NOMO-1 treated with DMSO at 0.1 percent for 48 hours (cell line): ENCODE results near the gene THBS1.

ENCODE experiments used
- DNase-seq: peaks from one replicate; lab custom pipeline; 2025; ENCODE audit not compliant: unreplicated experiment; lab: John Stamatoyannopoulos, UW

THBS1 gene

DNA sequence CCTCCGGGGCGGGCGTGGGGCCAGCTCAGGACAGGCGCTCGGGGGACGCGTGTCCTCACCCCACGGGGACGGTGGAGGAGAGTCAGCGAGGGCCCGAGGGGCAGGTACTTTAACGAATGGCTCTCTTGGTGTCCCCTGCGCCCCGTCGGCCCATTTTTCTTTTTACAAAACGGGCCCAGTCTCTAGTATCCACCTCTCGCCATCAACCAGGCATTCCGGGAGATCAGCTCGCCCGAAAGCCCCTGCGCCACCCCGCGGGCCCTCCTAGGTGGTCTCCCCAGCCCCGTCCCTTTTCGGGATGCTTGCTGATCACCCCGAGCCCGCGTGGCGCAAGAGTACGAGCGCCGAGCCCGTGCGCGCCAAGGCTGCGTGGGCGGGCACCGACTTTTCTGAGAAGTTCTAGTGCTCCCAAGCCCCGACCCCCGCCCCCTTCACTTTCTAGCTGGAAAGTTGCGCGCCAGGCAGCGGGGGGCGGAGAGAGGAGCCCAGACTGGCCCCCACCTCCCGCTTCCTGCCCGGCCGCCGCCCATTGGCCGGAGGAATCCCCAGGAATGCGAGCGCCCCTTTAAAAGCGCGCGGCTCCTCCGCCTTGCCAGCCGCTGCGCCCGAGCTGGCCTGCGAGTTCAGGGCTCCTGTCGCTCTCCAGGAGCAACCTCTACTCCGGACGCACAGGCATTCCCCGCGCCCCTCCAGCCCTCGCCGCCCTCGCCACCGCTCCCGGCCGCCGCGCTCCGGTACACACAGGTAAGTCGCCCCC is at the start of gene THBS1:
TSS of gene THBS1 (plus strand) at position 595 of the 757 bp plus-strand sequence. CDS start 779 bp downstream, outside the sequence.
- DNase-seq = peak; percentile 33

DNA sequence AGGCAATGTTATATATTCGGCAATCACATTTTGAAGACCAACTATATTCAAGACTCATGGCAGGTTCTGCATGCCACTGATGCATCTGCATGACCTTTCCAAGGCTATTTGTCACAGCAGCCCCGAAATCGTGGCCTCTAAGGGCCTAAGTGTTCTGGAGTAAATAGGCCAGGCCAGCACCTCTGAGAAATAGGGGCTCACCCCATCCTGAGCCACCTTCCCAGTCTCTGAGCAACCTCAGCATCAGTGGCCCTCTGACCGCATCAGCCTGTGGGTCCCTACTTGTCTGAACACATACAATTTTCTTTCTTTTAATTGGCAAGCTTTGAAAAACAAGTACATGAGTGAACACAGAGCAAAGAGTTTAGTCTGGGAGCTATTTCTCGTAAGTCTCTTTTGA is 45.9 kb upstream of the THBS1 start:
- DNase-seq = no peak

DNA sequence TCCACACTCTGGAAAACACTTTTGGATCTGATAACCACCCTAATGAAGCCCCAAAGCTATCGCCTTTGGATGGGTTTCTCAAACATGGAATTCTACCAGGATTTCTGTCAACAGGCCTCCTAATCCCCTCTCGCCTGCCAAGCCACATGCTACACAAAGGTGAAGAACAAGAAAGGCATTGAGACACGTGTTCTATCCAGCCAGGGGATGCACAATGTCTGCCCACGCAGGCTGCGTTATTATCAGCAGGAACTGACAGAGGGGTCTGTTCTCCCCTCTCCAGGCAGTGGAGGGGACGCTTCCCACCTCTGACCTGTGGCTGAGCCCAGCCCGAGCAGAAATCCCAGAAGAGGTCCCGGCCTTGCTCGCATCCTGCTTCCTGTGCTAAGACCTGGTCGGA is 45.4 kb upstream of the THBS1 start:
- DNase-seq = no peak

DNA sequence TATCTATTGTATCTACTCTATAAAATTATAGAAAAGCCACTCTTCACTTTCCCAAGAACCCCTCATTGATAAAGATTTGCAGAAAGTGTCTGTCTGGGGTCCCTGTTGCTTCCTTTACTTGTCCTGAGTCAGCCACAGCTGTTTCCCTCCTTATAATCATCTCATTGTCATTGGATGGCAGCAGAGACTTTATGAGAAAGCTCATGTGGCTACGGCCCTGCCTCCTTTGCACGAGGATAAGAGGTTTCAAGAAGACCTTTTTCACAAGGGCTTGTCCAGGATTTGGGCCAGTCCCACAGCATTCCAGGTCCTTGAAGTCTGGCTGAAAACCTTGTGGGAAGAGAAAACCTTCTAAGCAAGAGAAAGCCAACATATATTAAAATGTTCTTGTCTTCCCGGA is 41.9 kb upstream of the THBS1 start:
- DNase-seq = no peak

DNA sequence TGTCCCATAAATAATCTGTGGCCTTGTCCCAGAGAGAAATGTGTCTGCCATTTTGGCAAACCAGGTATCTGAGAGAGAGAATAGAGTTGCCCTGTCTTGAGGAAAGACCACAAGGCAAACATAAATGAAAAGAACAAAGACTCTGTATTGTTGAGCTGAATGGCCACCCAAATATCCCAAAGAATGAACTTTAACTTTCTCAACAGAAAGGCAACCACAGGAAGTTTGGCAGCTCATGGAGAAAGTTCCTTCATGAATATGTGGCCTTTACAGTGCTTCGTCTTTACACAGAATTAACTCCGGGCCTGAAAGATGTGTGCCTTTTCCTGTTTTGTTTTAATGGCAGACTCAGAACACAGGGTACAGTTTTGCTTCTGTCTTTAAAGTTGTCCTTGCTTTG is 41.4 kb upstream of the THBS1 start:
- DNase-seq = no peak

- DNase-seq = no peak
Measured at GRCh38 chr15:39539973-39540558, 40.8 kb upstream of the THBS1 start.

GRCh38 chr15:39542385-39543065 is 38.4 kb upstream of the THBS1 start:
- DNase-seq = no peak

- no peak for DNase-seq
Measured at GRCh38 chr15:39543651-39544050, 37.2 kb upstream of the THBS1 start.

GRCh38 chr15:39546842-39547241 is 34.0 kb upstream of the THBS1 start:
- no peak for DNase-seq

- DNase-seq = no peak
Measured at GRCh38 chr15:39548561-39548960, 32.3 kb upstream of the THBS1 start.

GRCh38 chr15:39549912-39550311 is 31.0 kb upstream of the THBS1 start:
- no peak for DNase-seq

- DNase-seq = no peak
Measured at GRCh38 chr15:39551476-39551875, 29.4 kb upstream of the THBS1 start.

DNA sequence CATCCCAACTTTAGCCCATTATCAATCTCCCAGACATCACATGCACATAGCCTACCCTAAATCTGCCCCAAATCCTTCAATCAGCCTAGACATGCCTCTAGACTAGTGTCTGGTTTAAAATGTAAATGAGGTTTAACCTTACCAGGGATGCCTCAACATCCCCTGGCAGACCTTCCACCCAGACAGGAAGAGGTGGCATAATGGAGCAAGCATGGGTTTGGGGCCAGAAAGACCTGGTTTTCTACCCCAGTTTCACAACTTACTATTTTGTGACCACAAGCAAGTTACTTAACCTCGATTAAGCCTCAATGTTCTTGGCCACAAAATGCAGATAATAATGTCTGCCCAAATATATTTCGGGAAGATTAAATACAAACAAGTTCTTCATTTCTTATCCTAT is 28.3 kb upstream of the THBS1 start:
- peak; percentile 67 for DNase-seq

DNA sequence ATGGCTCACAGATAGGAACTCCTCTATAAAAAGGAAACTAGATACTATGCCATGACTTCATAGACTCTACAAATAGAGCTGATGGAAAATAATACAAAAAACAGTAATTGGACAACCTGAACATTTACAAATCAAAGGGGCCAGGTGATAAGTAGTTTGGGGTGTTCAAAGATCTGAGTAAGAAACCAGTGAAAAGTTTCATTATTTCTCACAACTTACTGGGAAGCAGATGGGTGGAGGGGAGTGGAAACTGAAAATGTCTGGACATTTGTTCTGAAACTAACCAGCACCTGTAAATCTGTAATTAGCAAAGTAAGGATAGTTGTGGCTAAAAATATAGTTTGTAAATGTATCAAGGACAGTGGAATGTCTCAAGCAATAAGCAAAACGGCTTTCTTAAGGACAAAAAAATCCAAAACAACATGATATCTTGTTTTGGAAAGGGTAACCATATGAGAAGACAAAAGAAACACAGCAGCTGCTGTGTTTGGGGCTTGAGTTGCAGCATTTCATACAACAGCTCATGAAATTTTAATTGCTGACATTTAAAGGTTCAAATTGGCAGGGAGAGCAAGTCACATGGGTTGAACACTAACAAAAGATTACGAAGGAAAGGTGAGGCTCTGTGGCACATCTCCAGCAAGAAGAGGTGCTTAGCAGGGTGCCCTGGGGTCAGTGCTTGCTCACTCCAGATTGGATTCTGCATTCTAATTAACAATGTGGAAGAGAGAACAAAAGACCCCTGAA is 26.8 kb upstream of the THBS1 start:
- no peak for DNase-seq

DNA sequence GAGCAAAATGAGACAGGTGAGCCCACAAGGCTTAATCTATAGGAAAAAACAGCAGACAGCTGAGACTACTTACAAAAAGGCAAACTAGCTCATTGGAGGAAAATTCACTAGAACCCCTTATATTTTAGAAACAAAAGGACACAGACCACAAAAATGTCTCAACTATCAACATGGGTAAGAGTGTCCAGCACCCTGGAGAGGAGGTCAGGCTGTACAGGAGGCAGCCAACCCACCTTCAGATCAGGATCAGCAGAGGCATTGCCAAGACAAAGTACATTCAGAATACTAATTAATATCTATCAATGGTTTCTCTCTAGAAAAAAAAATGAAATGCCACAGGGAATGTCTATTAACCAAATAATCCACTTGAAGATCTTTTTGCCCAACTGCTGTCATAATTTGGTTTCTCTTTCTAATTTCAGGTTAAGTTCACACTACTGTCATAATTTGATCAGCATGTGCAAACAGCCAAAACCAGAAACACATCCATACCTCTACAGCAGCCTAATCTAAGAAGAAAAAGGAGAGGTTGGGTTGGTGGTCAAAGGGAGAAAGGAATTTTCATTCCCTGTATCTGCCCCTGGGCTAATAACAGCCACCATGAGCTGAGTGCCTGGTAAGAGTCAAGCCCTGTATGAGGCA is 26.0 kb upstream of the THBS1 start:
- DNase-seq = no peak

DNA sequence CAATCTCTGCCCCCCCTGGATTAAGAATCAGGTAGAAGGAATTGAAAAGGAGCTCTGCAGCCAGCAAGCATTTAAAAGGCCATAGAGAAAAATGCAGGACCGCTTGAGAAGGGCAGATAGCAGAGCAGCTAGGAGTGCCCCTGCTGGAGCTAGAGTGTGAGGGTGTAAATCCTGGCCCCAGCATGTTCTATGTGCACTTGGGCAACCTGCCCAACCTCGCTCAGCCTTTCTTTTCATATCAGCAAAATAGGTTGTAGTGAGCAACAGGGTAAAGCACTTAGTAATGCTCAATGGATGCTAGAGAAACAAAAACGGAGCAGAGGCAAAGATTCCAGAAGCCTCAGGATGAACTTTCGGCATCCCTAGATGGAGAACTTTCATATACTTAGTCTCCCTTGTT is 25.0 kb upstream of the THBS1 start:
- DNase-seq = no peak

DNA sequence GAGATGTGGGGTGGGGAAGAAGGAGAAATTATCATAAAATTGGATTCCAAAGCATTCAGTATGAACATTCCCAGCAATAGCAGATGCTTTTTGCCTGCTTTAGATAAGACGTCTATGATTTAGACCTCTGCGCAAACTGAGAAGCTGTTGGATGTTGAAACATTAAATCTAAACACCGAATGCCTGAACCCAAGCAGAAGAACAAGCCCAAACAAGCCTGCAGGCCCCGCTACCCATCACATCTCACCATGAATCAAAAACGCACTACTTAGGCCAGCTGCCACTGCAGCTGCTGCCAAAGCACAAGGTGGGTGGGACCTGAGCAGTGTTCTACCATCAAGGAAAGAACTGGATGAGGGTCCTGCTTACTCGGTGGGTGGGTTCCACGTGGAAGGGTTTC is 24.4 kb upstream of the THBS1 start:
- no peak for DNase-seq

- DNase-seq = no peak
Measured at GRCh38 chr15:39558421-39558820, 22.5 kb upstream of the THBS1 start.

DNA sequence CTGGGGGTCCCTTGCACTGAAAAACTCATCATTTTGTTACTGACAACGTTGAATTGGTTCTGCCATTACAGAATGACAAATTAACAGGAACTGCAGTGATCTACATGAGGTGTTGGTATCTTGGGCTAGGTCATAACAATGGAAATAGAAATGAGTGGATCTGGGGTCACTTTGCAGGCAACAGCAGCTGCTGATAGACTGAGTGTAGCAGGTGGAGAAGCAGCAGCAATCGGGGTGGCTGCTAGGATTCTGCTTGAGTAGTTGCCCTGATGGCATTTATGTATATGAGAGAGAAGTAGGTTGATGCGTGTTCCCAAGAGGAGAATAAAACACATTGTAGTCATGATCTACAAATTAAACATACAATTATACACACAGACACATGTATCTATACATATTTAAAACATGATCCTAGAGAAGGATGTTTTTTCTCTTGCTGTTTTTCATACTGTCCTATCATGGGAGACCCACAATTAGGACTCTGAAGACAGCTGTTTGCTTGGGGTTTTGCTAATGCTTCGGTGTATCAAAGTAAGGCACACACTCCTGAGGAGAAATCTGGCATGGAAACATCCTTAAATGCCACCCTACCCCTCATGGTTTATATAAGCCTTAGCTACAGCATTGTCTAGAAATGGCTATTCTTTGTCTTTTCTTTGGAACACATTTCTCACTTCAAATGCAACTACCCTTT is 15.8 kb upstream of the THBS1 start:
- DNase-seq = no peak

GRCh38 chr15:39565851-39566250 is 15.0 kb upstream of the THBS1 start:
- no peak for DNase-seq

- DNase-seq = no peak
Measured at GRCh38 chr15:39573287-39573686, 7.6 kb upstream of the THBS1 start.
